ENCODE data around the gene TSPAN9. TPM values are rescaled to one million over a fixed set of nuclear protein-coding genes. Genes with fewer than 3 reads are reported as not detected.

Gene TSPAN9
- total and polyA plus RNA-seq, 4 donors, result 23.0 to 72.3 (median 33.9) TPM

- H3K9ac ChIP-seq (ENCODE audit: insufficient read depth in 1 of 2, low read length in 2 of 2), result no peak overlapping the region
- H3K27me3 ChIP-seq (ENCODE audit: control insufficient read depth in 3 of 3, insufficient read depth in 3 of 3, low read length in 2 of 3), result no peaks in the 10 kb centered on the region
- ATAC-seq (ENCODE audit: insufficient read depth, low FRiP score) (no peak), DNase-seq (peak; percentile 49 to 68 (median 54))
- H3K36me3 ChIP-seq (ENCODE audit: control insufficient read depth in 4 of 4, insufficient read depth in 4 of 4, low read length in 4 of 4), result peaks cover 0 to 3% (median 1%) of the 10 kb centered on the region in 4 donors
- H3K27ac ChIP-seq (ENCODE audit: low read depth in 1 of 2, low read length in 1 of 2), result peak overlapping the region in 1 of 2 donors; percentile 8
- peaks cover 21 to 54% (median 35%) of the 10 kb centered on the region in 5 donors for H3K4me1 ChIP-seq (ENCODE audit: control insufficient read depth in 5 of 5, insufficient read depth in 5 of 5, low read length in 5 of 5)
- no peaks in the 10 kb centered on the region for H3K9me3 ChIP-seq (ENCODE audit: control insufficient read depth in 4 of 4, insufficient read depth in 3 of 4, low read length in 3 of 4)
- no peak for TF ChIP-seq CTCF (IDR thresholded peaks at IDR 0.05; ENCODE audit: control extremely low read depth, extremely low read depth)
- H3K4me3 ChIP-seq, result no peak overlapping the region
- WGBS, 2 donors, result 52 to 54% methylated on average over 5 of the region's 5 CpGs
These were observed 74.9 kb downstream of the TSPAN9 start for GRCh38 chr12:3152011-3152511.

DNA sequence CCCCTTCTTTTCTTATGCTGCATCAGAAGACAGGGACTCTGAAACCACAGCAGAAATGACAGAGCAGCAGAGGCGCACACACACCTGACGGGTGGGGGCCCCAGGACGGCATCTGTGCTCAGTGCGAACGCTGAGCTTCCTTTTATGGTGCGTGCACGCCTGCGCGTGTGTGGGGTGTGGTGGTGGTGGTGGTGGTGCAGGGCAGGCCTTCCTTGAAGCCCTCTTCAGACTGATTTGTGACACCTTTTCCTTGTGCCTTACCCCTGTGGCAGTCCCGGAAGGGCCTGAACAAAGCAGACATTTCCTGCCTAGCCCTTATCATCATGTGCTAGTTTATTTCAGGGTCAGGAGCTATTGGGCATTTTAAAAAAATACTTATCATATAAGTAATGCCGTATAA is 75.7 kb downstream of the TSPAN9 start:
- no peak overlapping the region for H3K4me3 ChIP-seq
- TF ChIP-seq CTCF (IDR thresholded peaks at IDR 0.05; ENCODE audit: control extremely low read depth, extremely low read depth), result no peak
- H3K27ac ChIP-seq (ENCODE audit: low read depth in 1 of 2, low read length in 1 of 2), result peak overlapping the region in 1 of 2 donors; percentile 33
- no peak overlapping the region for H3K9ac ChIP-seq (ENCODE audit: insufficient read depth in 1 of 2, low read length in 2 of 2)
- DNase-seq (no peak), ATAC-seq (ENCODE audit: insufficient read depth, low FRiP score) (no peak)
- H3K27me3 ChIP-seq (ENCODE audit: control insufficient read depth in 3 of 3, insufficient read depth in 3 of 3, low read length in 2 of 3), result no peaks in the 10 kb centered on the region
- H3K4me1 ChIP-seq (ENCODE audit: control insufficient read depth in 5 of 5, insufficient read depth in 5 of 5, low read length in 5 of 5), result peaks cover 21 to 51% (median 35%) of the 10 kb centered on the region in 5 donors
- no peaks in the 10 kb centered on the region for H3K9me3 ChIP-seq (ENCODE audit: control insufficient read depth in 4 of 4, insufficient read depth in 3 of 4, low read length in 3 of 4)
- H3K36me3 ChIP-seq (ENCODE audit: control insufficient read depth in 4 of 4, insufficient read depth in 4 of 4, low read length in 4 of 4), result no peaks in the 10 kb centered on the region
- WGBS, 2 donors, result 31 to 39% methylated on average over 11 of the region's 11 CpGs

- no peak for TF ChIP-seq CTCF (IDR thresholded peaks at IDR 0.05; ENCODE audit: control extremely low read depth, extremely low read depth)
- no peak overlapping the region for H3K9ac ChIP-seq (ENCODE audit: insufficient read depth in 1 of 2, low read length in 2 of 2)
- H3K9me3 ChIP-seq (ENCODE audit: control insufficient read depth in 4 of 4, insufficient read depth in 3 of 4, low read length in 3 of 4), result no peaks in the 10 kb centered on the region
- no peak overlapping the region for H3K27ac ChIP-seq (ENCODE audit: low read depth in 1 of 2, low read length in 1 of 2)
- H3K27me3 ChIP-seq (ENCODE audit: control insufficient read depth in 3 of 3, insufficient read depth in 3 of 3, low read length in 2 of 3), result no peaks in the 10 kb centered on the region
- H3K4me1 ChIP-seq (ENCODE audit: control insufficient read depth in 5 of 5, insufficient read depth in 5 of 5, low read length in 5 of 5), result peaks cover 16 to 40% (median 31%) of the 10 kb centered on the region in 5 donors
- WGBS, 2 donors, result 81 to 89% methylated on average over 5 of the region's 5 CpGs
- ATAC-seq (ENCODE audit: insufficient read depth, low FRiP score) (no peak), DNase-seq (no peak)
- H3K4me3 ChIP-seq, result no peak overlapping the region
- H3K36me3 ChIP-seq (ENCODE audit: control insufficient read depth in 4 of 4, insufficient read depth in 4 of 4, low read length in 4 of 4), result no peaks in the 10 kb centered on the region
These were observed 76.8 kb downstream of the TSPAN9 start for GRCh38 chr12:3154006-3154405.
